ENCODE measurements around the gene FIS1.
"Not testable (repeated sequence)": the region's sequence is repeated elsewhere in the genome, so short reads cannot be mapped to it uniquely, and the experiment has no call there.

Gene FIS1

DNA sequence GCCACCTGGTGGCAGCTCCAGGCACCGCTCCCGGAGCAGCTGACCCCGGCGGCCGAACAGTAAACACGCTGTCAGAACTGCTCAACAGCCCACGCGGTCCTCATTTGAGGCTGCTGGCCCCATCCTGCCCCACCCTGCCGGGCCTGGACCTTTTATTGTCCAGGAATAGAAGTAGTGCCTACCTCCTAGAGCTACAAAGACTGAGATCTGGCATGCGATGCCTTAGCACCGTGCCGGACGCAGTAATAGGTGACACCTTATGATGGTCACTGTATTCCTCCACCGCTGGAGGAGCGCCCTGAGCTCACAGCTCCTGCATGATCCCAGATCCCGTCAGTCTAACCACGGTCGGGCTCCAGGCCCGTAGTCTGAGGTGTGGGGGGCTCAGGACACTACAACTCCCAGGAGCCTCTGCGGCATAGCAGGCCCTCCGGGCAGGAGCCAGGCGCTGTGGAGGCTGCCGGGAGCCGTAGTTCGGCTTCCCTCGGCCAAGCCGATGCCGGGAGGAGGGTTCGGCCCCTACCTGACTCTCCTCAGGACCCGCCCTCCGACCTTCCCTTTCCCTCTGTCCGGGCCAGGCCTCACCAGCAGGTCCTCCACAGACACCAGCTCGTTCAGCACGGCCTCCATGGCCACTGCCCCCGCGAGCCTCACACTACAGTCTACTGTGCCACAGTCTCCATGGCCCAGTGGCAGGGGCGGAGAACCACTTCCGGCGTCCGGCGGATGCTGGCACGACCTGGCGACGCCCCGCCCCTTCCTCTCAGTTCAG lies at the start of gene FIS1:
Gene FIS1, minus strand, starts transcription at position 707 of the 772 bp plus-strand sequence. Its CDS starts 77 bp downstream, at position 630.
- H3K9me2 ChIP-seq (replicated peaks; ENCODE audit: control insufficient read depth, low read length), result no peaks in the 10 kb centered on the region
- TF ChIP-seq EZH2phosphoT487 (IDR thresholded peaks at IDR 0.05; ENCODE audit: borderline replicate concordance, low read length), result no peak
- TF ChIP-seq, protein P1, sequence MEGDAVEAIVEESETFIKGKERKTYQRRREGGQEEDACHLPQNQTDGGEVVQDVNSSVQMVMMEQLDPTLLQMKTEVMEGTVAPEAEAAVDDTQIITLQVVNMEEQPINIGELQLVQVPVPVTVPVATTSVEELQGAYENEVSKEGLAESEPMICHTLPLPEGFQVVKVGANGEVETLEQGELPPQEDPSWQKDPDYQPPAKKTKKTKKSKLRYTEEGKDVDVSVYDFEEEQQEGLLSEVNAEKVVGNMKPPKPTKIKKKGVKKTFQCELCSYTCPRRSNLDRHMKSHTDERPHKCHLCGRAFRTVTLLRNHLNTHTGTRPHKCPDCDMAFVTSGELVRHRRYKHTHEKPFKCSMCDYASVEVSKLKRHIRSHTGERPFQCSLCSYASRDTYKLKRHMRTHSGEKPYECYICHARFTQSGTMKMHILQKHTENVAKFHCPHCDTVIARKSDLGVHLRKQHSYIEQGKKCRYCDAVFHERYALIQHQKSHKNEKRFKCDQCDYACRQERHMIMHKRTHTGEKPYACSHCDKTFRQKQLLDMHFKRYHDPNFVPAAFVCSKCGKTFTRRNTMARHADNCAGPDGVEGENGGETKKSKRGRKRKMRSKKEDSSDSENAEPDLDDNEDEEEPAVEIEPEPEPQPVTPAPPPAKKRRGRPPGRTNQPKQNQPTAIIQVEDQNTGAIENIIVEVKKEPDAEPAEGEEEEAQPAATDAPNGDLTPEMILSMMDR (IDR thresholded peaks at IDR 0.05; ENCODE audit: low read depth, low read length, poor library complexity, severe bottlenecking), result peak; percentile 98
- no peaks in the 10 kb centered on the region for H3K9me3 ChIP-seq (ENCODE audit: control insufficient read depth, insufficient read depth, low read length)
- H3K79me2 ChIP-seq (ENCODE audit: control insufficient read depth, low read length), result peaks cover 78% of the 10 kb centered on the region
- H3F3A ChIP-seq (ENCODE audit: control insufficient read depth, insufficient read depth), result peaks cover 11% of the 10 kb centered on the region
- H3K27ac ChIP-seq (ENCODE audit: low read depth, low read length), result peak within 1 kb of the TSS; percentile 61
- H3K27me3 ChIP-seq (ENCODE audit: control insufficient read depth, low read length), result no peaks in the 10 kb centered on the region
- peaks cover 57% of the 10 kb centered on the region for H3K36me3 ChIP-seq (ENCODE audit: control insufficient read depth, low read length)
- peaks cover 20% of the 10 kb centered on the region for H3K4me1 ChIP-seq (ENCODE audit: control insufficient read depth, low read length)
- H3K4me3 ChIP-seq (ENCODE audit: low read length), result peak within 1 kb of the TSS; percentile 90
- H3K4me2 ChIP-seq (ENCODE audit: low read length), result peak within 1 kb of the TSS; percentile 98
- H4K20me1 ChIP-seq (ENCODE audit: control insufficient read depth, insufficient read depth, low read depth, low read length), result peaks cover 7% of the 10 kb centered on the region; the same call in 1 of the 2 replicates

DNA sequence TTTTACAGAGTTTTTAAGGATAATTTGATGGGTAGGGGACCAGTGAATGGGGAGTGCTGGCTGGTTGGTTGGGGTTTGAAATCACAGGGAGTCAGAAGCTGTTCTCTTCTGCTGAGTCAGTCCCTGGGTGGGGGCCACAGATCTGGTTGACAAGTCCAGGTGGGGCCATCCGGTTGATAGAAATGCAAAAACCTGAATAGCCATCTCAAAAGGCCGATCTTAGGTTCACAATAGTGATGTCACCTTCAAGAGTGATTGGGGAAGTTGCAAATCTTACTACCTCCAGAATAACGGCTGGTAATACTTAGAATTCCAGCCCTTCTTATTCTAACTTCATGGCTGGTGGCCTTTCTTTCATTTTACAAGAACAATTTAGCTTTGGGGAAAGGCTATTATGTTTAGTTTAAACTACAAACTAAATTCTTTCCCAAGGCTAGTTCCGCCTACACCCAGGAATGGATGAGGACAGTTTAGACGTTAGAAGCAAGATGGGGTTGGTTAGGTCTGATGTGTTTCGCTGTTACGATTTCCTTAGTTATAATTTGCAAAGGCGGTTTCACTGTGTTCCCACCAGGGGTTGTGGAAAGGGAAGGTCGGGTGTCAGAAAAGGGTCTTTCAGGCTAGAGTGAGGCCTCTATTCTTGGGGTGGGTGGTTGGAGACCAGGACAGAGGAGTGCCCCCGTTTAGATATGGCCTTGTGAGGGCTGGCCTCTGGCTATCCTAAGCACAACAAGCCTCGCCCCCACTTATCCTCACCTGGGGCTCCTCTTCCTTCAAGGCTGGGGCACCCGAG lies 49.4 kb upstream of the FIS1 start:
- no peak overlapping the region for H3K4me2 ChIP-seq (ENCODE audit: low read length)
- H3K27ac ChIP-seq (ENCODE audit: low read depth, low read length), result no peak overlapping the region
- H3K27me3 ChIP-seq (ENCODE audit: control insufficient read depth, low read length), result peaks cover 24% of the 10 kb centered on the region
- TF ChIP-seq, protein P1 (IDR thresholded peaks at IDR 0.05; ENCODE audit: low read depth, low read length, poor library complexity, severe bottlenecking), result no peak
- no peak for TF ChIP-seq EZH2phosphoT487 (IDR thresholded peaks at IDR 0.05; ENCODE audit: borderline replicate concordance, low read length)
- peaks cover 12% of the 10 kb centered on the region for H3K4me1 ChIP-seq (ENCODE audit: control insufficient read depth, low read length)
- no peaks in the 10 kb centered on the region for H3K9me3 ChIP-seq (ENCODE audit: control insufficient read depth, insufficient read depth, low read length)
- no peak overlapping the region for H3K4me3 ChIP-seq (ENCODE audit: low read length)
- H3K36me3 ChIP-seq (ENCODE audit: control insufficient read depth, low read length), result no peaks in the 10 kb centered on the region
- H3K9me2 ChIP-seq (replicated peaks; ENCODE audit: control insufficient read depth, low read length), result no peaks in the 10 kb centered on the region
- no peaks in the 10 kb centered on the region for H3K79me2 ChIP-seq (ENCODE audit: control insufficient read depth, low read length)
- H3F3A ChIP-seq (ENCODE audit: control insufficient read depth, insufficient read depth), result no peaks in the 10 kb centered on the region
- H4K20me1 ChIP-seq (ENCODE audit: control insufficient read depth, insufficient read depth, low read depth, low read length), result no peaks in the 10 kb centered on the region

DNA sequence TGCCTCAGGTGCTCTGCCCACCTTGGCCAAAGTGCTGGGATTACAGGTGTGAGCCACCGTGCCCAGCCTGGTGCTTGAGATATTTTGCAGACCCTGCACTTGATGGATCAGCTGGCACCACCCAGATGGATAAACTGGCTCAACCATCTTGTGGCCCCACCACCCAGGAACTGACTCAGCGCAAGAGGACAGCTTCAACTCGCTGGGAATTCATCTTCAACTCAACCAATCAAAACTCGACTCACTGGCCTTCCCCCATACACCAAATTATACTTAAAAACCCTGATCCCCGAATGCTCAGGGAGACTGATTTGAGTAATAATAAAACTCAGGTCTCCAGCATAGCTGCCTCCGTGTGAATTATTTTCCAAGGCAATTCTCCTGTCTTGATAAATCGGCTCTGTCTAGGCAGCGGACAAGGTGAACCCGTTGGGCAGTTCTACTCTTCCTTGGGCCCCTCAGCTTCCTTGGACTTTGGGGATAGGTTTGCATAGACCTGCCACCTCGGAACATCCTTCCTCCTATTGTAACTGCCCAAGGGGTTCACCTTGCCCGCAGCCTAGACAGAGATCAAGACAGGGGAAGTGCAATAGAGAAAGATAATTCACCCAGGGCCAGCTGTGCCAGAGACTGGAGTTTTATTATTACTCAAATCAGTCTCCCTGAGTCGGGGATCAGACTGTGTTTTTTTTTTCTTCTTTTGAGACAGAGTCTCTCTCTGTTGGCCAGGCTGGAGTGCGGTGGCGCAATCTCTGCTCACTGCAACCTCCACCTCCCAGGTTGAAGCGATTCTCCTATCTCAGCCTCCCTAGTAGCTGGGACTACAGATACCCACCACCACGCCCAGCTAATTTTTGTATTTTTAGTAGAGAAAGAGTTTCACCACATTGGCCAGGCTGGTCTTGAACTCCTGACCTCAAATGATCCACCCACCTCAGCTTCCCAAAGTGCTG lies 48.5 kb upstream of the FIS1 start:
- not testable (repeated sequence) for H3K9me3 ChIP-seq (ENCODE audit: control insufficient read depth, insufficient read depth, low read length); H3K36me3 ChIP-seq (ENCODE audit: control insufficient read depth, low read length); H3F3A ChIP-seq (ENCODE audit: control insufficient read depth, insufficient read depth); H3K4me3 ChIP-seq (ENCODE audit: low read length); H3K4me2 ChIP-seq (ENCODE audit: low read length); H3K9me2 ChIP-seq (replicated peaks; ENCODE audit: control insufficient read depth, low read length); H4K20me1 ChIP-seq (ENCODE audit: control insufficient read depth, insufficient read depth, low read depth, low read length); H3K27ac ChIP-seq (ENCODE audit: low read depth, low read length); H3K79me2 ChIP-seq (ENCODE audit: control insufficient read depth, low read length)
- H3K4me1 ChIP-seq (ENCODE audit: control insufficient read depth, low read length), result peaks cover 16% of the 10 kb centered on the region
- peaks cover 24% of the 10 kb centered on the region for H3K27me3 ChIP-seq (ENCODE audit: control insufficient read depth, low read length)

DNA sequence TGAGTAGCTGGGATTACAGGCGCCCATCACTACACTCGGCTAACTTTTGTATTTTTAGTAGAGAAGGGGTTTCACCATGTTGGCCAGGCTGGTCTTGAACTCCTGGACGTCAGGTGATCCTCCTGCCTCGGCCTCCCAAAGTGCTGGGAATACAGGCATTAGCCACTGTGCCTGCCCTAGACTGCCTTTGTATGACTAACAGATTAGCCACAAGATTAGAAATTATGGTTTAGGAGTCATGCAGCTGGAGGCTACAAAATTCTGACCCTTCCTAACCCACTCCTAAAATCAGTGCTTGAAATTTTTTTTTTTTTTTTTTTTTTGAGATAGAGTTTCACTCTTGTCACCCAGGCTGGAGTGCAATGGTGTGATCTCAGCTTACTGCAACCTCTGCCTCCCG lies 47.7 kb upstream of the FIS1 start:
- H3K4me1 ChIP-seq (ENCODE audit: control insufficient read depth, low read length), result peaks cover 16% of the 10 kb centered on the region
- H3K27me3 ChIP-seq (ENCODE audit: control insufficient read depth, low read length), result peaks cover 31% of the 10 kb centered on the region
- not testable (repeated sequence) for H3K36me3 ChIP-seq (ENCODE audit: control insufficient read depth, low read length); H4K20me1 ChIP-seq (ENCODE audit: control insufficient read depth, insufficient read depth, low read depth, low read length); H3F3A ChIP-seq (ENCODE audit: control insufficient read depth, insufficient read depth); H3K4me2 ChIP-seq (ENCODE audit: low read length); H3K79me2 ChIP-seq (ENCODE audit: control insufficient read depth, low read length); H3K4me3 ChIP-seq (ENCODE audit: low read length); H3K9me3 ChIP-seq (ENCODE audit: control insufficient read depth, insufficient read depth, low read length); H3K27ac ChIP-seq (ENCODE audit: low read depth, low read length); H3K9me2 ChIP-seq (replicated peaks; ENCODE audit: control insufficient read depth, low read length)
